HepG2 (cell line): Measurements from ENCODE around the gene ABCC3. TPM values are rescaled to one million over a fixed set of nuclear protein-coding genes. Genes with fewer than 3 reads are reported as not detected.
A peak's percentile ranks its signal among the peaks of the same experiment; 100 is the strongest.

Experiments used
- ATF7 ChIP-seq, 2 experiments: fragments of 450-650 bp in 1 of 2; sonication (generic) in 1 of 2; formaldehyde crosslinking in 1 of 2; IDR thresholded peaks; 2 replicates each; pipeline versions ENCODE4 v1.4.0 to v1.6.1; 2016 to 2020; ENCODE audit warnings: antibody characterized with exemption in 1 of 2, mild to moderate bottlenecking in 1 of 2, missing genetic modification reagents in 1 of 2
- CTCF ChIP-seq: sonication (generic); formaldehyde crosslinking; IDR thresholded peaks from 2 replicates; pipeline ENCODE4 v1.5.0; 2020; ENCODE audit warnings: mild to moderate bottlenecking, missing genetic modification reagents, moderate library complexity
- HDAC1 ChIP-seq: sonication (generic); formaldehyde crosslinking; IDR thresholded peaks from 2 replicates; pipeline ENCODE4 v1.5.1; 2020; ENCODE audit warnings: mild to moderate bottlenecking, missing genetic modification reagents
- NCOR1 ChIP-seq: fragments of 200-600 bp; sonication (generic); IDR thresholded peaks from 2 replicates; pipeline ENCODE4 v1.7.0; 2017; ENCODE audit warnings: antibody characterized with exemption, low read length, borderline replicate concordance
- NR2F6 ChIP-seq, 2 experiments: IDR thresholded peaks; 2 replicates each; pipeline ENCODE4 v1.6.1; 2016; ENCODE audit warnings: antibody characterized with exemption in 1 of 2, mild to moderate bottlenecking in 1 of 2
- PHF5A ChIP-seq: IDR thresholded peaks from one replicate; pipeline ENCODE4 v1.6.1; 2018; ENCODE audit warnings: low read depth, missing genetic modification reagents; ENCODE audit not compliant: unreplicated experiment
- REL ChIP-seq: sonication (generic); formaldehyde crosslinking; conservative IDR thresholded peaks from 2 replicates; pipeline ENCODE4 v1.8.0; 2022; ENCODE audit warnings: mild to moderate bottlenecking, missing genetic modification reagents, moderate library complexity
- RNF2 ChIP-seq: fragments of 450-650 bp; conservative IDR thresholded peaks from 2 replicates; pipeline ENCODE4 v1.6.1; 2016; ENCODE audit warnings: low read depth
- SIX4 ChIP-seq: sonication (generic); formaldehyde crosslinking; IDR thresholded peaks from 2 replicates; pipeline ENCODE4 v1.4.0; 2020; ENCODE audit warnings: missing genetic modification reagents
- SP140L ChIP-seq: sonication (generic); formaldehyde crosslinking; IDR thresholded peaks from 2 replicates; pipeline ENCODE4 v1.4.0; 2020; ENCODE audit warnings: missing genetic modification reagents, borderline replicate concordance
- SRF ChIP-seq: IDR thresholded peaks from 2 replicates; pipeline ENCODE4 v1.6.1; 2011; ENCODE audit warnings: mild to moderate bottlenecking, low read depth, low read length, moderate library complexity
- SRY ChIP-seq: sonication (generic); formaldehyde crosslinking; IDR thresholded peaks from 2 replicates; pipeline ENCODE4 v1.8.0; 2022; ENCODE audit warnings: mild to moderate bottlenecking, missing genetic modification reagents
- ZBTB34 ChIP-seq: sonication (generic); formaldehyde crosslinking; IDR thresholded peaks from 2 replicates; pipeline ENCODE4 v1.8.0; 2022; ENCODE audit warnings: mild to moderate bottlenecking, missing genetic modification reagents
- ZFX ChIP-seq: sonication (generic); formaldehyde crosslinking; IDR thresholded peaks from 2 replicates; pipeline ENCODE4 v1.4.0; 2020; ENCODE audit warnings: mild to moderate bottlenecking, low read depth, missing genetic modification reagents, moderate library complexity
- ZNF251 ChIP-seq: sonication (generic); formaldehyde crosslinking; IDR thresholded peaks from 2 replicates; pipeline ENCODE4 v1.9.0; 2021; ENCODE audit warnings: mild to moderate bottlenecking, missing genetic modification reagents
- ZNF367 ChIP-seq: sonication (generic); formaldehyde crosslinking; IDR thresholded peaks from 2 replicates; pipeline ENCODE4 v1.4.0; 2020; ENCODE audit warnings: missing genetic modification reagents, borderline replicate concordance
- ZNF629 ChIP-seq: sonication (generic); formaldehyde crosslinking; conservative IDR thresholded peaks from 2 replicates; pipeline ENCODE4 v1.5.0; 2020; ENCODE audit warnings: missing genetic modification reagents
- polyA plus RNA-seq, 8 experiments: library from polyadenylated mRNA; depleted of rRNA in 3 of 8; stranded (reverse) in 7 of 8; unstranded in 1 of 8; fragments of >200 nt; fragmentation: Illumina TruSeq in 4 of 8; extraction: Trizol in 4 of 8; gene quantifications; 2 replicates each; pipeline versions ENCODE4 v1.2.1 to v1.2.3, GENCODE V29; 2011 to 2016; ENCODE audit warnings: low read depth in 4 of 8, missing spikeins in 1 of 8, mixed read lengths in 1 of 8; ENCODE audit not compliant: insufficient read depth in 1 of 8
- total RNA-seq, 5 experiments: library from RNA; depleted of rRNA; stranded (reverse); fragments of >200 nt; fragmentation: Illumina TruSeq; extraction: Trizol; gene quantifications; 2 replicates each; pipeline ENCODE4 v1.2.3, GENCODE V29; 2016; ENCODE audit warnings: low read depth in 1 of 5
- TF ChIP-seq, protein P1 (sequence below): sonication (generic); formaldehyde crosslinking; IDR thresholded peaks from 2 replicates; pipeline ENCODE4 v1.8.1; 2023; ENCODE audit warnings: mild to moderate bottlenecking, missing genetic modification reagents
- TF ChIP-seq, protein P2 (sequence below): sonication (generic); formaldehyde crosslinking; IDR thresholded peaks from 2 replicates; pipeline ENCODE4 v1.5.1; 2020; ENCODE audit warnings: missing genetic modification reagents, mild to moderate bottlenecking, borderline replicate concordance

ABCC3 gene
- total and polyA plus RNA-seq, 2 of the 13 experiments (the other 11 are each of a cell fraction or from before 2014, with no cell fraction given): 25.2 to 50.7 TPM

- TF ChIP-seq, protein P1, sequence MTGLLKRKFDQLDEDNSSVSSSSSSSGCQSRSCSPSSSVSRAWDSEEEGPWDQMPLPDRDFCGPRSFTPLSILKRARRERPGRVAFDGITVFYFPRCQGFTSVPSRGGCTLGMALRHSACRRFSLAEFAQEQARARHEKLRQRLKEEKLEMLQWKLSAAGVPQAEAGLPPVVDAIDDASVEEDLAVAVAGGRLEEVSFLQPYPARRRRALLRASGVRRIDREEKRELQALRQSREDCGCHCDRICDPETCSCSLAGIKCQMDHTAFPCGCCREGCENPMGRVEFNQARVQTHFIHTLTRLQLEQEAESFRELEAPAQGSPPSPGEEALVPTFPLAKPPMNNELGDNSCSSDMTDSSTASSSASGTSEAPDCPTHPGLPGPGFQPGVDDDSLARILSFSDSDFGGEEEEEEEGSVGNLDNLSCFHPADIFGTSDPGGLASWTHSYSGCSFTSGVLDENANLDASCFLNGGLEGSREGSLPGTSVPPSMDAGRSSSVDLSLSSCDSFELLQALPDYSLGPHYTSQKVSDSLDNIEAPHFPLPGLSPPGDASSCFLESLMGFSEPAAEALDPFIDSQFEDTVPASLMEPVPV (CRISPR knock-in tag): peak; percentile 89
- TF ChIP-seq NCOR1: peak; percentile 87; the same call in 1 of the 2 replicates
- TF ChIP-seq ZNF629 (CRISPR knock-in tag): peak; percentile 95
- TF ChIP-seq HDAC1: peak; percentile 92
- TF ChIP-seq, protein P2, sequence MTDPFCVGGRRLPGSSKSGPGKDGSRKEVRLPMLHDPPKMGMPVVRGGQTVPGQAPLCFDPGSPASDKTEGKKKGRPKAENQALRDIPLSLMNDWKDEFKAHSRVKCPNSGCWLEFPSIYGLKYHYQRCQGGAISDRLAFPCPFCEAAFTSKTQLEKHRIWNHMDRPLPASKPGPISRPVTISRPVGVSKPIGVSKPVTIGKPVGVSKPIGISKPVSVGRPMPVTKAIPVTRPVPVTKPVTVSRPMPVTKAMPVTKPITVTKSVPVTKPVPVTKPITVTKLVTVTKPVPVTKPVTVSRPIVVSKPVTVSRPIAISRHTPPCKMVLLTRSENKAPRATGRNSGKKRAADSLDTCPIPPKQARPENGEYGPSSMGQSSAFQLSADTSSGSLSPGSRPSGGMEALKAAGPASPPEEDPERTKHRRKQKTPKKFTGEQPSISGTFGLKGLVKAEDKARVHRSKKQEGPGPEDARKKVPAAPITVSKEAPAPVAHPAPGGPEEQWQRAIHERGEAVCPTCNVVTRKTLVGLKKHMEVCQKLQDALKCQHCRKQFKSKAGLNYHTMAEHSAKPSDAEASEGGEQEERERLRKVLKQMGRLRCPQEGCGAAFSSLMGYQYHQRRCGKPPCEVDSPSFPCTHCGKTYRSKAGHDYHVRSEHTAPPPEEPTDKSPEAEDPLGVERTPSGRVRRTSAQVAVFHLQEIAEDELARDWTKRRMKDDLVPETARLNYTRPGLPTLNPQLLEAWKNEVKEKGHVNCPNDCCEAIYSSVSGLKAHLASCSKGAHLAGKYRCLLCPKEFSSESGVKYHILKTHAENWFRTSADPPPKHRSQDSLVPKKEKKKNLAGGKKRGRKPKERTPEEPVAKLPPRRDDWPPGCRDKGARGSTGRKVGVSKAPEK (CRISPR knock-in tag): no peak
- peak; percentile 64; the same call in 1 of the 2 replicates for TF ChIP-seq SP140L
- peak; percentile 51 for TF ChIP-seq PHF5A (CRISPR knock-in tag)
- no peak for TF ChIP-seq ATF7 (IDR thresholded peaks at IDR 0.05)
- TF ChIP-seq ATF7 (CRISPR knock-in tag; IDR thresholded peaks at IDR 0.05): peak; percentile 86
- TF ChIP-seq SRF: no peak; the same call in 1 of the 2 replicates
- TF ChIP-seq SRY (CRISPR knock-in tag): peak; percentile 89
- peak; percentile 63 for TF ChIP-seq RNF2
- TF ChIP-seq SIX4: peak; percentile 100
- peak; percentile 99 for TF ChIP-seq NR2F6 (IDR thresholded peaks at IDR 0.05)
- peak; percentile 99 for TF ChIP-seq NR2F6 (CRISPR knock-in tag; IDR thresholded peaks at IDR 0.05)
- TF ChIP-seq ZNF367: no peak
- TF ChIP-seq CTCF (CRISPR knock-in tag): no peak; the same call in 1 of the 2 replicates
- 0 out of 2 replicates have a peak, but pooled peaks have one; percentile 74 for TF ChIP-seq ZNF251
- peak; percentile 95 for TF ChIP-seq ZFX
- peak; percentile 82; the same call in 1 of the 2 replicates for TF ChIP-seq REL
- TF ChIP-seq ZBTB34 (CRISPR knock-in tag): peak; percentile 96
These were observed 50.1 kb downstream of the ABCC3 start (continued) for GRCh38 chr17:50684612-50685333.
